T-helper 1 cell treated with Interleukin-12 subunit alpha and Interleukin-12 subunit beta and Interleukin-4 antibody, amounts not matched to agents 30 μg/mL and 1 μg/mL, for 36 hours (primary cell): ENCODE results near the gene PPEF2.
A peak's percentile ranks its signal among the peaks of the same experiment; 100 is the strongest.
"Not testable (repeated sequence)": the region's sequence is repeated elsewhere in the genome, so short reads cannot be mapped to it uniquely, and the experiment has no call there.

Experiments
- H3K27ac Mint-ChIP-seq: one replicate; pipeline ENCODE4 v1.8.0; 2021; ENCODE audit warnings: mild to moderate bottlenecking, mixed read lengths
- H3K27me3 Mint-ChIP-seq: one replicate; pipeline ENCODE4 v1.8.0; 2021; ENCODE audit warnings: low read depth, mixed read lengths
- H3K36me3 Mint-ChIP-seq: one replicate; pipeline ENCODE4 v1.8.0; 2021; ENCODE audit warnings: low read depth, mixed read lengths
- H3K4me1 Mint-ChIP-seq: one replicate; pipeline ENCODE4 v1.8.0; 2021; ENCODE audit warnings: low read depth, mixed read lengths
- H3K4me3 Mint-ChIP-seq: one replicate; pipeline ENCODE4 v1.8.0; 2021; ENCODE audit warnings: mild to moderate bottlenecking, moderate library complexity, mixed read lengths
- H3K9me3 Mint-ChIP-seq: one replicate; pipeline ENCODE4 v1.8.0; 2021; ENCODE audit warnings: mixed read lengths

Gene PPEF2

GRCh38 chr4:75902352-75902751, at the start of gene PPEF2:
TSS of gene PPEF2 (minus strand) at chr4:75902452. CDS start at chr4:75896325, 6,127 bp downstream.
- H3K4me3 Mint-ChIP-seq = no peak within 1 kb of the TSS
- no peaks in the 10 kb centered on the region for H3K4me1 Mint-ChIP-seq
- H3K9me3 Mint-ChIP-seq = no peaks in the 10 kb centered on the region
- H3K27ac Mint-ChIP-seq = no peak within 1 kb of the TSS
- H3K27me3 Mint-ChIP-seq = peaks cover 21% of the 10 kb centered on the region
- H3K36me3 Mint-ChIP-seq = no peaks in the 10 kb centered on the region

DNA sequence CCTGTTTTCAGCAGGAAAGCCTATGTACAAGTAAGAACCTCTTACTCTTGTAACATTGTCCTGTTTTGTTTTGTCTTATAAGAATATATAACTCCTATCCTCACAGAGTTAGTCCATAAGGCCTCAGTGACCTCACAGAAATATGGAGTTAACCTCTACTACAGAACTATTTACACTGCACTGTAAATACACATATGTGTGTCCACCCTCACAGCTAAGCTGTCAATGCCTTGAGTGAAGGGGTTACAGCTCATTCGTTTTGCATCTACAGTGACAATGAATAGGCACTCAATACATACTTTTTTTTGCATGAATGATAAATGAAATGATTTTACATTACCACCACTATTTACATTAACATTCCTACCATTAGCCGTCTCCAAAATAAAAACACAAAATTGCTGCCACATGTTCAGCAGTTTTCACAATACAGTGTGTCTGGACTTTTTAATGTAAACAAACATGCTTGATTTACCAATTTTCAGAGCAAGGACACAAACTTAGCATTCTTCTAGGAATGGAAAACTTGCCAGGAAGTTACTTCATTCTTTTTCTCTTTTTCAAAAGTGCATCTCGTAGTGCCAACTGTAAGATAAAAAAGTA, 48.1 kb upstream of the PPEF2 start:
- Mint-ChIP-seq H3K36me3 (peaks cover 33% of the 10 kb centered on the region), H3K4me3 (no peak overlapping the region), H3K4me1 (peaks cover 10% of the 10 kb centered on the region), H3K27ac (no peak overlapping the region), H3K27me3 (no peaks in the 10 kb centered on the region), H3K9me3 (no peaks in the 10 kb centered on the region)

- H3K36me3 Mint-ChIP-seq = peaks cover 29% of the 10 kb centered on the region
- H3K9me3 Mint-ChIP-seq = no peaks in the 10 kb centered on the region
Observed at GRCh38 chr4:75948822-75949444, 46.7 kb upstream of the PPEF2 start.

GRCh38 chr4:75940692-75941253, 38.5 kb upstream of the PPEF2 start, which contains the start of gene NAAA:
TSS of gene NAAA (minus strand) at chr4:75941013. CDS start at chr4:75940949, 64 bp downstream.
- Mint-ChIP-seq H3K27me3 (no peaks in the 10 kb centered on the region), H3K4me1 (peaks cover 13% of the 10 kb centered on the region), H3K36me3 (peaks cover 18% of the 10 kb centered on the region), H3K4me3 (peak within 1 kb of the TSS; percentile 94), H3K27ac (peak within 1 kb of the TSS; percentile 96), H3K9me3 (no peaks in the 10 kb centered on the region)

More at GRCh38 chr4:75948822-75949444, 46.7 kb upstream of the PPEF2 start:
- Mint-ChIP-seq H3K27ac (no peak overlapping the region), H3K4me3 (no peak overlapping the region), H3K27me3 (no peaks in the 10 kb centered on the region), H3K4me1 (peaks cover 10% of the 10 kb centered on the region)

DNA sequence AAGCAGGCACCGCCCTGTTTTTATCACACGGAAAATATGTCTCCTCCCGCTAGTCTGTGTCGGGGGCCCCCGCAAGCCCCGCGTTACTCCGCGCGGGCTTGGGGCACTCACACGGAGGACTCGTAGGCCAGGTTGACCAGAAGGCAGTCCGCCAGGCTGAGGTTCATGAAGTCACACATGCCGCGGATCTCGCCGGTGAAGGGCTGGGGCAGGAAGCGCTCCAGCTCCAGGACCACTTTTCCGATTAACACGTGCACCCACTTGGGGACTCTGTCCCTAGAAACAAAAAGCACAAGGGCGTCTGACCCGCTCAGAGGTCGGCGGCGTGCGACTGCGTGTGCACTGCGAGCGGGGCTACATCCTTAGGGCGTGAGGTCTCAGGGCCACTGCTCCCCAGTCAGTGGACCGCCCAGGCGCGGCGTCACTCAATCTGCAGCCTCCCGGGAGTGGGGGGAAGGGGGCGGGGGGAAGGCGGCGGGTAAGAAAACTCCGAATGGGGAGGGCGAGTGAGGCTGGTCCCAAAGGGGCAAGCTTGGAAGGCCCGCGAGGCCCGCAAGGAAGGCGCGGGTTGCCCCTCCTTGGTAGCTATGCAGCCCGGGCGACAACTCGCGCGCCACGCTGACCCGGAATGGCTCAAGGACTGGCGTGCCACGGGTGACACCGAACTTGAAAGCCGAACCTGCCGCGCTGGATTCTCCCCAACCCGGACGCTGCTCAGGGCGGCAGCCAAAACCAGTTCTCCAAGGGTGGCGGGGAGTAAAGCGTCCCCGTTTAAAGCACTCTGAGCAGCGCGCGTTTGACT, 37.8 kb upstream of the PPEF2 start:
- H3K27ac Mint-ChIP-seq = peak overlapping the region; percentile 96
- no peaks in the 10 kb centered on the region for H3K27me3 Mint-ChIP-seq
- H3K9me3 Mint-ChIP-seq = no peaks in the 10 kb centered on the region
- H3K4me1 Mint-ChIP-seq = peaks cover 13% of the 10 kb centered on the region
- peak overlapping the region; percentile 94 for H3K4me3 Mint-ChIP-seq
- peaks cover 16% of the 10 kb centered on the region for H3K36me3 Mint-ChIP-seq

DNA sequence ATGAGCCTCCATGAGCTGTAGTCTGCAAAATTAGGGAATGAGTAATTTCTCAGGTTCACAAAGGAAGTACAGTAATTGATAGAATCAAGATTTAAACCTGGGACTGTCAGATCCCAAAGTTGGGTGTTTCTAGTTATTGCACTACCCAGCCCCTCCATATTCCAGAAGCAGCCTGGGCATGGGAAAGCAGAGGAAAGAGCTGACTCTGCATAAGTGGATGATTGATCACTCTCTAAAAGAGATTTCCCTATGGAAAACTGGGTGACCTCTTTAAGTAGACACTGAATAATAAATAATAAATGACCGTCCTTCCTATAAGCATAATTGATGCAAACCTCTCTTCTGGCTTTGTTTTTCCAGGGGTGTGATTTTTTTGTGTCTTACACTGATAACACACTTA, 33.4 kb upstream of the PPEF2 start:
- Mint-ChIP-seq H3K36me3 (peaks cover 19% of the 10 kb centered on the region), H3K4me3 (no peak overlapping the region), H3K9me3 (no peaks in the 10 kb centered on the region), H3K27ac (no peak overlapping the region), H3K27me3 (no peaks in the 10 kb centered on the region), H3K4me1 (peaks cover 13% of the 10 kb centered on the region)

- H3K4me3 Mint-ChIP-seq = no peak overlapping the region
Observed at GRCh38 chr4:75930152-75930551, 27.9 kb upstream of the PPEF2 start.

DNA sequence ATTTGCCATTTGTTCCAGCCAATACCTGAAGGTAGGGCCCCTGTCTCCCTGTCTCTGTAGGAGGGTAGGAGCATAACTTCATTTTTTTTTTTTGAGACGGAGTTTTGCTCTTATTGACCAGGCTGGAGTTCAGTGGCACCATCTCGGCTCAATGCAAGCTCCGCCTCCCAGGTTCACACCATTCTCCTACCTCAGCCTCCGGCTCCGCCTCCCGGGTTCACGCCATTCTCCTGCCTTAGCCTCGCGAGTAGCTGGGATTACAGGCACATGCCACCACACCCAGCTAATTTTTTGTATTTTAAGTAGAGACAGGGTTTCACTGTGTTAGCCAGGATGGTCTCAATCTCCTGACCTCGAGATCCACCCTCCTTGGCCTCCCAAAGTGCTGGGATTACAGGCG, 22.7 kb upstream of the PPEF2 start:
- H3K4me3 Mint-ChIP-seq, H3K9me3 Mint-ChIP-seq, H3K4me1 Mint-ChIP-seq, H3K27me3 Mint-ChIP-seq, H3K27ac Mint-ChIP-seq: not testable (repeated sequence)
- H3K36me3 Mint-ChIP-seq = peaks cover 24% of the 10 kb centered on the region

More at GRCh38 chr4:75930152-75930551, 27.9 kb upstream of the PPEF2 start:
- Mint-ChIP-seq H3K4me1 (no peaks in the 10 kb centered on the region), H3K27me3 (no peaks in the 10 kb centered on the region), H3K9me3 (no peaks in the 10 kb centered on the region), H3K27ac (no peak overlapping the region), H3K36me3 (peaks cover 15% of the 10 kb centered on the region)

GRCh38 chr4:75924309-75924827, 22.1 kb upstream of the PPEF2 start:
- H3K9me3 Mint-ChIP-seq = no peaks in the 10 kb centered on the region
- no peaks in the 10 kb centered on the region for H3K27me3 Mint-ChIP-seq
- peaks cover 2% of the 10 kb centered on the region for H3K4me1 Mint-ChIP-seq
- no peak overlapping the region for H3K27ac Mint-ChIP-seq
- no peak overlapping the region for H3K4me3 Mint-ChIP-seq
- peaks cover 24% of the 10 kb centered on the region for H3K36me3 Mint-ChIP-seq

- Mint-ChIP-seq H3K9me3 (no peaks in the 10 kb centered on the region), H3K4me1 (peaks cover 2% of the 10 kb centered on the region), H3K27me3 (no peaks in the 10 kb centered on the region), H3K4me3 (no peak overlapping the region), H3K36me3 (peaks cover 23% of the 10 kb centered on the region), H3K27ac (no peak overlapping the region)
Observed at GRCh38 chr4:75922588-75922987, 20.3 kb upstream of the PPEF2 start.

- Mint-ChIP-seq H3K27ac (no peak overlapping the region), H3K36me3 (peaks cover 23% of the 10 kb centered on the region), H3K27me3 (no peaks in the 10 kb centered on the region), H3K9me3 (no peaks in the 10 kb centered on the region), H3K4me3 (no peak overlapping the region), H3K4me1 (peaks cover 2% of the 10 kb centered on the region)
Observed at GRCh38 chr4:75921910-75922309, 19.7 kb upstream of the PPEF2 start.

DNA sequence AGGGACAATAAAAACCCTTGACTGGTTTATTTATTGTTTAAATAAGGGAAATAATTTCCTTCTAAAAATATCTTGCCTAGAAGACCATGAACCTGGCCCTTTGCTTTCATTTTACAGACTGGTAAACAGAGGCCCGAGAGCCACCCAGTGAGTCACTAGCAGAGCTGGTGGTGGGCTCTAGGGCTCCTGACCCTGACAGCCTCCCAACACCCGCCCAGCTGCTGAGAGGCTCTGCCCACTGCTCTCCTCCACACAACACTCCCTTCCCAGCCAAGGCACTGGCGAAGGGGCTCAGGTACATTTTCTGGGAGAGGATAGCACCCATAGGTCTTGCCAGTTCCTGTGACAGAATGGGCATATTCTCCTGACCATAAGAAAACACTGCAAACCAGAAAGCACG, 18.1 kb upstream of the PPEF2 start:
- no peaks in the 10 kb centered on the region for H3K27me3 Mint-ChIP-seq
- H3K27ac Mint-ChIP-seq = no peak overlapping the region
- H3K9me3 Mint-ChIP-seq = no peaks in the 10 kb centered on the region
- H3K36me3 Mint-ChIP-seq = peaks cover 22% of the 10 kb centered on the region
- H3K4me3 Mint-ChIP-seq = no peak overlapping the region
- peaks cover 3% of the 10 kb centered on the region for H3K4me1 Mint-ChIP-seq

DNA sequence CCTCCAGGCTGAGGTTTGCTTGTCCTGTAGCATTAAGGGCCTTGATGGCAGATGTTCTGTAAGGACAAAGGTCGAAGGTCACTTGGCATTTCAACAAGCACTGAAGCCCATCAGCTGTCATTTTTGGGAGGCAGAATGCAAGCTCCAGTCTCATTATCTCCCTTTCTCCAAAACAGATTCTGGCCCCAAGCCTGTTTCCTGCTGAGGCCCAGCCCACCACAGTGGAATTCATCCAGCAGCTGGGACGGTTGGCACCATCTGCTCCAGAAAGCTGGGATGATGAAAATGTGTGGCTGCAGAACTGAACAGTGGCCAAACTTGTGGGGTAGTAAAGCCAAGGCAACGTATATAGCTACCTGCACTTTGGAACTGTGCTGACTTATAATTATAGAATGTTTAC, 17.7 kb upstream of the PPEF2 start:
- H3K4me1 Mint-ChIP-seq = peaks cover 3% of the 10 kb centered on the region
- H3K36me3 Mint-ChIP-seq = peaks cover 21% of the 10 kb centered on the region
- H3K9me3 Mint-ChIP-seq = no peaks in the 10 kb centered on the region
- no peak overlapping the region for H3K4me3 Mint-ChIP-seq
- H3K27ac Mint-ChIP-seq = no peak overlapping the region
- H3K27me3 Mint-ChIP-seq = no peaks in the 10 kb centered on the region

DNA sequence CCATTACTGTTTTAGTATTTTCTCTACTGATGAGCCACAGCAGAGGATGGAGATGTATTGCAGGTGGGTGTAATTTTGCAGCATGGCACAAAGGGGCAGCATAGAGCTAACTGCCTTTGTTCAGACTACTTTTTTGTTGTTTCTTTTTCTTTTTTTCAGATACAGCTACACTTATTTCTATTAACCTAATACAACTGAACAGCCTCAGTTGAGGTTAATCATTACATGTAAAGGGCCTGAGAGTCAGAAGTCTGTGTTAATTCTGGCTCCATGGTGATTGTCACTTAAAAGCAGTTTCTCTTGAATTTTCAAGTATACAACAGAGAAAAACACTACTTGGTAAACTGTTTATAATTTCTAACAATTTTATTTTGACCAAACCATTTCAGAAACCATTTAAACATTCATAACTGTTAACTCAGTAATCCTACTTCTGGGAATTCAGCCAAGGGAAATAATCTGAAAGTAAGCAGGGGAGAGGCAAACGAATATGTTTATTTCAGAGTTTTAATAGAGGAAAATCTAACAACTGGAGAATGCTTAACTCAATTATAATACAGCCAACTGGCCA, 13.9 kb upstream of the PPEF2 start:
- Mint-ChIP-seq H3K27ac (no peak overlapping the region), H3K4me3 (no peak overlapping the region), H3K4me1 (peaks cover 1% of the 10 kb centered on the region), H3K36me3 (peaks cover 14% of the 10 kb centered on the region), H3K9me3 (no peaks in the 10 kb centered on the region), H3K27me3 (no peaks in the 10 kb centered on the region)
